GM19467 (cell line): ENCODE data around the gene SLC7A1.

Source experiments
- ATAC-seq: cut with Tn5 transposase; IDR thresholded peaks from one replicate; pipeline ENCODE4 v1.9.1; 2021; ENCODE audit warnings: mild to moderate bottlenecking, moderate library complexity; ENCODE audit not compliant: unreplicated experiment

The SLC7A1 gene

DNA sequence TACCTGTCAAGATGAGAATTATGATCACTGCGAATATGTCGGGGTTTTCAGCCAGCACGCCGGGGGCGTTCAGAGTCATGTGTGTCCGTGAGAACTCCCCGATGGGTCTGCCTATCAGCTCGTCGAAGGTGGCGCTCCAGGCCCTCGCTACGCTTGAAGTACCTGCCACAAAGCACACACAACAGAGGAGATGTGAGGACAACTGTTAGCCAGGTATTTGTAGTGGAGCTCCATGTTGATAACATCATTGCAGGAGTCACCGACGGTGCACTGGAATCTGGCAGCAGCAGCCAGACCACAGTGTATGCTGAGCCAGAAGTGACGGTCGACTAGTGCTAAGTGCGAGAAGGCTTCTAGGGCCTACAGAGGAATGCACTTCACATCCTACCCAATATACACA lies 62.7 kb downstream of the SLC7A1 start:
- ATAC-seq: no peak

DNA sequence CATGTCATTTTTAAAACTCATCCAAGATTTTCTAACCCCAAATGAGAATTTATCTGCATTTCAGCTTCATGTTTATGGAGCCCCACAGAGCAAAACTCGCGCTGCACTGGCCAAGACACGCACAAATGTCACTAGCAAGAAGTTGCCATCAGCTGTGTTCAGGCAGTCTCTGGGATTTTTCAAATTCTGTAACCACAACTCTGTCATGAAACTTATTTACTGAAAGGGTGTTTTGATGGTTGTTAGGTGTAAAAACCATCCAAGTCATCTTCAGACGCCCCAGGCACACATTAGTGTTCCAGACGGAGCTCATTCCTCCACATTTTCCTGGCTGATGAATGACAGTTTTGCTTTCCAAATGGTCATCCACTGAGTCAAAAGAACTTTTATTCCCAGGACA lies 63.4 kb downstream of the SLC7A1 start:
- ATAC-seq: no peak

- ATAC-seq: no peak
Measured at GRCh38 chr13:29530901-29531300, 64.6 kb downstream of the SLC7A1 start.

DNA sequence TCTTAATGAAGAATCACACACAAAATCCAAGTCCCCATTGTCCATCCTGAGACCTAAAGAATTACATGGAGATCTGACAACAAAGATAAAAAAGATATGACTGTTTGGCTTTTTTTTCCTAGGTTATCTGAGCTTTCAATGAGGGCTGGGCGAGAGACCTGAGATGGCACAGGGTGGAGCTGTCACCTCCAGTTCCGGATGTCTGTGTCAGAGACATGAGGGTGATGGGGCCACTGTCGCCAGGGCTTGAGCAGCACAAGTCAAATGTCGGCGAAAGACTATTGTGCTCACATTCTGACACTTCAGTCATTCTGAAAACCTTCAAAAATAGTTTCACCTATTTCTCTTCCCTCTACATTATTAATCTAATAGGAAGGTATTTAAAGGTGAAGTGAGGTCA lies 65.7 kb downstream of the SLC7A1 start:
- ATAC-seq: no peak

GRCh38 chr13:29527916-29528315 lies 67.6 kb downstream of the SLC7A1 start:
- no peak for ATAC-seq

GRCh38 chr13:29527511-29527910 lies 68.0 kb downstream of the SLC7A1 start:
- no peak for ATAC-seq

- ATAC-seq: no peak
Measured at GRCh38 chr13:29526741-29527140, 68.7 kb downstream of the SLC7A1 start.

- ATAC-seq: no peak
Measured at GRCh38 chr13:29525757-29526156, 69.7 kb downstream of the SLC7A1 start.

GRCh38 chr13:29524641-29525040 lies 70.8 kb downstream of the SLC7A1 start:
- ATAC-seq: no peak

GRCh38 chr13:29524176-29524575 lies 71.3 kb downstream of the SLC7A1 start:
- no peak for ATAC-seq

DNA sequence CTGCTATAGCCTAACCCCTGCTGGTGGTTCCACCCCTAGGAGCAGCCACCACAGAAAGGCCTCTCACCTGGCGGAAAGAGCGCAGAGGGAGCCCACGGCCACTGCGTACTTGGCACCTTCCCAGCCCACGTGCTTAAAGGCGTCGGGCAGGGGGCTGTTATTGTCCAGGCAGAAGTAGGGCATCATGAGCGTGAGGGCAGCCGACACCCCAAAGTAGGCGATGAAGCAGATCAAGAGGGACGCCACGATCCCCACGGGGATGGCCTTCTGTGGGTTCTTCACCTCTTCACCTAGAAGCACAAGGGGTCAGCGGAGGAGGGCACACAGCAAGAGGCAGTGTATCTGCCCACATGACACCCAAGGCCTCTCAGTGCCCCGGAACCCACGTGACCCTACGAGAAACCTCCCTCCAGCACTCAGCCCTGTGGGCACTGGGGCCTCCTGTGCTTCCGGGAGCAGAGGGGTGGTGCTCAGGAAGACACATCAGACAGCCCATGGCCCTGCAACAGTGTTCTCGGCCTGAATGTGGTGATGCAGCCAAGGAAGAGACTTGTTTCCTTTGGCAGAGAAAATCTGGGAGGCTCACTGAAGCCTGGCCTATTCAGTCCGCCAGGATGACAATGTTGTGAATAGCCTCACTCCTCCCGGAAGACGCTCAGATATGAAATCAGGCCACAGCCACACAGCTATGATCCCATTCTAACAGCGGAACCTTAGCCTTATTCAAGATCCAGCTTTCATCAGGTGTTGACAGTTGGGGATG lies 72.1 kb downstream of the SLC7A1 start:
- ATAC-seq: no peak

GRCh38 chr13:29522044-29522685 lies 73.3 kb downstream of the SLC7A1 start:
- no peak for ATAC-seq

DNA sequence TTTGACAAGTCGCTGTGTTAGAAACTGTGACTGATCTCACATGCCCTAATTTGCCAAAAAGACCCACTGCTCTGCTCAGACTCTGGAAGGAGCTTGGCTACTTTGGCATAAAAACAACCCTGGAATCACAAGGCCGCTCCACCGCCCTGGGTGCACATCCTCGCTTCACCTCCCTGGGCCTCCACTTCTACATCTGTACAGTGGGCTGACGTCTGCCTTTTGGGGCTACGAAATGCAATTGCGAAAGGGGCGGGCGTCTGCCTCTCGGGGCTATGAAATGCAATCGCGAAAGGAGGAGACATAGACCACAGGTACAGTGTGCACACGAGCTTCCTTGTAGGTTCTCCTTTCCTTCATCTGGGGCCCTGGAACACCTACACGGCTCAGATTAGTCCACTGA lies 74.2 kb downstream of the SLC7A1 start:
- no peak for ATAC-seq

DNA sequence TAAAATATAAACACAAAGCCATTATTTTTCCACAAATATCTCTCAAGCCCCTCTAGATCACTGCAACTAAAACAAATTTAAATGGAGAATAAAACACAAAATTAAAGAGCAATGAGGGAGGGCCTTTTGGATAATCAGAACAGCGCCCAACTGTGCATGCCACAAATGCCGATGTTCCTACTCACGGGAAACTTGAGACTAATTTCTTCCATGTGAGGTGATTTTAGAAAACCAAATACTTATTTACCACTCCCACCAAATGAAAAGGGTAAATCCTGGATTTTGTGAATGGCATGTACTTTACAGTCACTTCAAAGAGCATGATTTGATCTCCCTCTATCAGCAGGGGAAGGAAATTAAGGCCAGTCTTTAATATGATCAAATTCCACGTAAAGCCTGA lies 74.8 kb downstream of the SLC7A1 start:
- no peak for ATAC-seq

GRCh38 chr13:29519921-29520320 lies 75.6 kb downstream of the SLC7A1 start:
- no peak for ATAC-seq

GRCh38 chr13:29516880-29517279 lies 78.6 kb downstream of the SLC7A1 start:
- ATAC-seq: no peak

- no peak for ATAC-seq
Measured at GRCh38 chr13:29516012-29516411, 79.5 kb downstream of the SLC7A1 start.

- no peak for ATAC-seq
Measured at GRCh38 chr13:29515372-29515771, 80.1 kb downstream of the SLC7A1 start.

DNA sequence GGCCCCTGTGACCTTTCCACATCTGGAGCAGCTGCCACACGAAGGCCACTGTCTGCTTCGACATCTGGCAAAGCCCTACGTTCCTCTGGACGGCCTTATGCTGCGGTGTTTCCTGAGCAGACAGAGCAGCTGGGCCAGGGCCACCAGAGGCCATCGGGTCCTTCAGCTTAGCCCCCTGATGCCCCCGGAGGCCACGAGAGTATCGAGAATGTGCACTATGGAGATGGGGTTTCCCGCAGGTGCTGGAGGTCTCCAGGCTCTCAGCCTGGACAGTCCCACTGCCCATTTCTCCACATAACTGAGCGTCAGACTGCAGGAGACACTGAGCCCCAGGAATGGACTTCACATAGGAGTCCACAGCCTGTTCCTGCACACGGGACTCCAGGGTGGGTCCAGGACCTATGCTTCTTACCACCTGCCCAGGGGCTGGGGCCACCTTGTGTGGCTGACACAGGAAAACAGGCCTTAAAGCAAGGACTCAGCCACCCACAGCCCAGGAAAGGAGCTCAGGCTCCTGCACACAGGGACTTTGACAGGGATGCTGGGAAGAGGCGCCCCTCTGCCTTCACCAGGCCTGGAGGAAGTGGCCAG lies 80.7 kb downstream of the SLC7A1 start:
- no peak for ATAC-seq

GRCh38 chr13:29513981-29514719 lies 81.3 kb downstream of the SLC7A1 start:
- no peak for ATAC-seq
